Testis (tissue), 3 donors: ENCODE data around the gene ALKBH5. TPM values are rescaled to one million over a fixed set of nuclear protein-coding genes. Genes with fewer than 3 reads are reported as not detected.

Experiments
- DNase-seq: peaks from one replicate; pipeline ENCODE4 v3.0.0-alpha.2; 2019
- H3K27ac ChIP-seq, 2 donors: fragments of 200-600 bp; sonication (generic); one replicate each; pipeline ENCODE4 v1.5.1; 2019
- H3K27me3 ChIP-seq: fragments of 200-600 bp; sonication (generic); one replicate; pipeline ENCODE4 v1.5.1; 2019
- H3K36me3 ChIP-seq: fragments of 200-600 bp; sonication (generic); one replicate; pipeline ENCODE4 v1.5.1; 2017; ENCODE audit warnings: low read depth; ENCODE audit errors: missing control alignments
- H3K4me1 ChIP-seq: fragments of 200-600 bp; sonication (generic); one replicate; pipeline ENCODE4 v1.5.1; 2019
- H3K4me3 ChIP-seq, 2 donors: fragments of 200-600 bp; sonication (generic); one replicate each; pipeline ENCODE4 v1.5.1; 2017 to 2019
- H3K9me3 ChIP-seq: fragments of 200-600 bp; sonication (generic); one replicate; pipeline ENCODE4 v1.5.1; 2017
- CTCF ChIP-seq, 3 experiments: fragments of 450-650 bp in 2 of 3; fragments of 200-600 bp in 1 of 3; sonication (generic) in 1 of 3; IDR thresholded peaks; one replicate each; pipeline ENCODE4 v1.5.1; 2016 to 2019; ENCODE audit warnings: antibody characterized with exemption in 3 of 3, mild to moderate bottlenecking in 2 of 3, moderate library complexity in 1 of 3
- POLR2A ChIP-seq: fragments of 450-650 bp; IDR thresholded peaks from one replicate; pipeline ENCODE4 v1.6.1; 2017; ENCODE audit warnings: antibody characterized with exemption, mild to moderate bottlenecking, moderate library complexity
- WGBS, 2 donors: methylation state at CpG; one replicate each; pipeline ENCODE4 v1.1.5; 2018; 5-methylcytosine and 5-hydroxymethylcytosine counted together
- intact Hi-C: fragments of 100-400 bp; cut with DNase I; formaldehyde crosslinking; loops from one replicate; pipeline ENCODE4 v1.15.1; 2023; ENCODE audit warnings: low total_unique reads
- polyA plus RNA-seq: library from polyadenylated mRNA; stranded (reverse); fragments of 350-450 nt; fragmentation: Illumina TruSeq; extraction: RNeasy Lipid Tissue Mini Kit (QIAGEN cat#74804); gene quantifications from one replicate; pipeline ENCODE4 v1.2.3, GENCODE V29; 2014; ENCODE audit warnings: low read depth, low replicate concordance; ENCODE audit not compliant: insufficient read depth
- total RNA-seq, 2 donors: library from RNA; depleted of rRNA; stranded (reverse); fragments of >200 nt; gene quantifications; one replicate each; pipeline ENCODE4 v1.2.3, GENCODE V29; 2016

The ALKBH5 gene
- total and polyA plus RNA-seq, 3 donors from 2014 or later: 172 to 253 (median 213) TPM

DNA sequence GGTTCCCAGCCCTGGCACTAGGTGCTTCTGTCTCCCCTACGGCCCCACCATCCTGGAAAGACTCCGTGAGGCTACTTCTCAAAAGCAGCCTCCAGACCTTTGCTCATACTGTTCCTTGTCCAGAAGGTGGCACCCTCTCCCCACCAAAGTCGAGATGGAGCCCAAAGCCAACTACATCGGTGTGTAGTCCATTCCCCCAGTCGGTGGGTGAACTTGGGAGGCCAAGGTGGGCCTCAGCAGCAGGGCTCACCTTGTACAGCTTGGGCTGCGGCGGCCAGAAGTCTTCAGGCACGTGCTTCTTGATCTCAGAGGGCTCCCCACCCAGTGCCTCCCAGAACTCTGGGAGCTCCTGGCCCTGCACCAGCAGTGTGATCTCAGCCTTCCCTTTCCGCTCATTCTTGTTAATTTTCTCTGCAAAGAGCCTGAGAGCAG, 64.7 kb downstream of the ALKBH5 start:
- Histone ChIP-seq H3K27me3 (no peaks in the 10 kb centered on the region), H3K27ac (peak overlapping the region; percentile 27 to 39), H3K9me3 (no peaks in the 10 kb centered on the region), H3K4me3 (no peak overlapping the region), H3K4me1 (peaks cover 26% of the 10 kb centered on the region), H3K36me3 (no peaks in the 10 kb centered on the region)
- intact Hi-C loops: no loop called here
- peak; percentile 66 for DNase-seq
- 24 to 31% methylated on average over 7 to 9 of the region's 9 CpGs for WGBS, 2 donors
- no peak for TF ChIP-seq POLR2A
- peak; percentile 56 to 69 (median 63) for TF ChIP-seq CTCF (IDR thresholded peaks at IDR 0.05)

DNA sequence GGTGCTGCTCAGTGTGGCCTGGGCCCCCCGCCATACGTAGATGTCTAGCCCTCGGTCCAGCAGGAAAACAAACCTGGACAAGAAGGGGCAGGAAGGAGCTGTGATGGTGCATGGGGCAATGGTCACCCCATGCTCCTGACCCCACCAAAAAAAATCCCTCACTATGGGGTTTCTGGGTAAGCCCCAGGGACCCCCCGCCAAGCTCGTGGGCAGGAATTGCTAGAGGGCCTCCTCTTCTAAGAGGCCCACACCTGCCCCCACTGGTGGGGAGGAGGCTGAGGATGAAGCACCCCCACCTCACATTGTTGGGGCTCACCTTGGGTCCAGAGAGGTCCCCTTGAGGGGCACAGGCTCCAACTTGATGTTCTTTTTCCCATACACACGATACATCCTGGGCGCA, 65.2 kb downstream of the ALKBH5 start:
- Histone ChIP-seq H3K27me3 (no peaks in the 10 kb centered on the region), H3K36me3 (no peaks in the 10 kb centered on the region), H3K4me1 (peaks cover 26% of the 10 kb centered on the region), H3K9me3 (no peaks in the 10 kb centered on the region), H3K27ac (no peak overlapping the region), H3K4me3 (no peak overlapping the region)
- DNase-seq: no peak
- TF ChIP-seq POLR2A (no peak), CTCF (IDR thresholded peaks at IDR 0.05) (no peak)
- WGBS, 2 donors: 92% methylated on average over 6 to 7 of the region's 7 CpGs
- intact Hi-C loops: no loop called here

GRCh38 chr17:18250259-18250658, 66.6 kb downstream of the ALKBH5 start:
- Histone ChIP-seq H3K27me3 (no peaks in the 10 kb centered on the region), H3K27ac (no peak overlapping the region), H3K4me3 (no peak overlapping the region), H3K9me3 (no peaks in the 10 kb centered on the region), H3K4me1 (peaks cover 26% of the 10 kb centered on the region), H3K36me3 (no peaks in the 10 kb centered on the region)
- intact Hi-C loops: no loop called here
- WGBS, 2 donors: 76 to 94% methylated on average over 9 of the region's 9 CpGs
- TF ChIP-seq POLR2A: no peak
- no peak for TF ChIP-seq CTCF (IDR thresholded peaks at IDR 0.05)
- DNase-seq: no peak

- Histone ChIP-seq H3K27me3 (no peaks in the 10 kb centered on the region), H3K36me3 (no peaks in the 10 kb centered on the region), H3K27ac (no peak overlapping the region), H3K4me1 (peaks cover 26% of the 10 kb centered on the region), H3K4me3 (no peak overlapping the region), H3K9me3 (no peaks in the 10 kb centered on the region)
- DNase-seq: no peak
- 95 to 97% methylated on average over 11 to 14 of the region's 14 CpGs for WGBS, 2 donors
- intact Hi-C loops: no loop called here
- no peak for TF ChIP-seq CTCF (IDR thresholded peaks at IDR 0.05)
- no peak for TF ChIP-seq POLR2A
Observed at GRCh38 chr17:18250708-18251107, 67.1 kb downstream of the ALKBH5 start.

- H3K27ac ChIP-seq: no peak overlapping the region
- intact Hi-C loops: no loop called here
Observed at GRCh38 chr17:18251204-18251603, 67.6 kb downstream of the ALKBH5 start.

More at GRCh38 chr17:18251204-18251603, 67.6 kb downstream of the ALKBH5 start:
- Histone ChIP-seq H3K27me3 (no peaks in the 10 kb centered on the region), H3K4me3 (no peak overlapping the region), H3K9me3 (no peaks in the 10 kb centered on the region), H3K36me3 (no peaks in the 10 kb centered on the region), H3K4me1 (peaks cover 24% of the 10 kb centered on the region)
- TF ChIP-seq CTCF (IDR thresholded peaks at IDR 0.05) (no peak), POLR2A (no peak)
- no peak for DNase-seq
- WGBS, 2 donors: 57 to 73% methylated on average over 1 to 15 of the region's 15 CpGs
